ENCODE measurements around the gene PITPNM2. TPM values are rescaled to one million over a fixed set of nuclear protein-coding genes. Genes with fewer than 3 reads are reported as not detected.

Gene PITPNM2
- total RNA-seq, 1 experiment from 2014 or later = 15.2 TPM

DNA sequence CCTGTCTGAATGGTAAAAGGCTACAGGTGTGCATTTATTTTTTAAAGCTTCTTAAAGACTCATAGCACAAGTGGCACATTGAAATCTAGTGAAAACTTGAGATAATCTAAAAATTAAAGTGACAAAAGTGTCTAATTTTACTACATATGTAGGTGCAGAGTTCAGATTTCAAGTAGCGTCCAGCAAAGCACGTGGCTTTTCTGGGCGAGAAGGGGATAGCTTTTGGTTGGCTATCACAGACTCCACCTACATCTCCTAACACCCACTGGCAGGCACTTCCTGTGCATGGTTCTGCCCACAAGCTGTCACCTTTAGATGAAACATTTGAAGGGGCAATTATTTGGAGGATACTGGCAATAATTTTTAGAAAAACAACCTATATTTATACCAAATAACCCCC, 1.9 kb upstream of the PITPNM2 start (continued):
- TF ChIP-seq FOSL1 (IDR thresholded peaks at IDR 0.05; ENCODE audit: low read depth) (no peak), ZFX (IDR thresholded peaks at IDR 0.05) (no peak), TCF7L2 (IDR thresholded peaks at IDR 0.05; ENCODE audit: borderline replicate concordance, extremely low read depth, insufficient read depth, insufficient read length) (no peak), ZNF274 (IDR thresholded peaks at IDR 0.05; ENCODE audit: low read depth, low read length) (no peak)

DNA sequence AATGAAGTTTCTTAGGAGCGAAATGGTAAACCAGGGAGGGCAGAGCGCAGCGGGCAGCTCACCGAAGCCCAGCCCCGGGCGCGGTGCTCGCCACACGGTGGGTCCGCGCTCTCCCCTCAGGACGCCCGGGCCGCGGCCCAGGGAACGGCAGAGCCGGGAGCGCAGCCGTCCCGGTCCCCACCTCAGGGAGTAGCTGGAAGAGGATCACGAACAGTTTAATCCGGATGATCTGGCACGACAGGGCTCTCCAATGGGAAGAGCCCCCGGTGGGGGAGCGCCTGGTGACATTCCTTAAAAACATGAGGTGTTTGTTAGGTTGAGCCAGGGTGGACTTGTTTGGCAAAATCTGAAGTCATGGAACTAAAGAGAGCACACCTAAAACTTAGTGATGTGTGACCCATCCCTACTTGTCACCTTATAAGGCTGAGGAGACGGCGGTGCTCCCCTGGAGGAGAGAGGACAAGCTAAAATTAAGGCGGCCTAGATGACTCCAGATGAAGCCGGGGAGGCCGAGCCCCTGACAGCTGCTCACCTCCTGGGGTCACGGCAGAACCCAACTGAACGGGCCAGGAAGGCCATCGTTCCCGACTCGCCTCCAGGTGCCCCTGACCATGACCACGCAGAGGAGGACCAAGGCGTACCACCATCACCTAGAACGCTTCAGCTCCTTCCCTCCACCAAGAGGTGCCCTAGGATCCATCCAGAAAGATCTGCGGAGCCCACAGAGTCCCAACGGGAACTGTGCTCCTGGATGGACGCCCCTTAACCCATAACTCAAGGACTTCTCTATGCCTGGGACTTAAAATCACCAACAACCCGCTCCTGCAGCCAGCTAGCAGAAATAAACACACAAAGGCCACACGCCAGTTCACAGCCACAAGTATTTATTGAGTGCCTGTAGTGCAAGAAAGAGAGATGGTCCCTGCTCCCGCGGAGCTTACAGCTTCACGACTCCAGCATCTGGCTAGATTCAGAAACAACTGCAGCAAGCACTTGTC, 866 bp upstream of the PITPNM2 start:
- POLR2A ChIA-PET = no interaction called here
- RAD21 ChIA-PET (ENCODE audit: low non-redundant PET in 1 of 2, low total read pairs in 2 of 2, uncharacterized antibody in 2 of 2, unreplicated experiment in 2 of 2) = no interaction called here

More for the DNA sequence above, 866 bp upstream of the PITPNM2 start:
- H3K9me2 ChIP-seq (ENCODE audit: insufficient read depth) = no peaks in the 10 kb centered on the region
- peak overlapping the region; percentile 66; the same call in 1 of the 2 replicates for H3K27ac ChIP-seq (ENCODE audit: low read depth, low read length)
- H4K20me1 ChIP-seq (ENCODE audit: insufficient read depth) = no peaks in the 10 kb centered on the region
- H3K4me3 ChIP-seq (replicated peaks in 1 of 2; ENCODE audit: low read depth in 1 of 2, low read length in 2 of 2) = peak overlapping the region; percentile 37 to 64
- peak; percentile 7 for ATAC-seq
- TF ChIP-seq EZH2 (IDR thresholded peaks at IDR 0.05) = no peak
- no peak for TF ChIP-seq FOSL1 (IDR thresholded peaks at IDR 0.05; ENCODE audit: low read depth)
- TF ChIP-seq YY1 (IDR thresholded peaks at IDR 0.05; ENCODE audit: extremely low read depth, insufficient replicate concordance, low read depth, low read length) = no peak
- no peak for TF ChIP-seq CEBPB (IDR thresholded peaks at IDR 0.05; ENCODE audit: low read depth)
- BruUV-seq (replicated peaks) = no TSS peak
- peaks cover 0 to 6% of the 10 kb centered on the region in 2 experiments; a peak in 1 of 4 replicates for H3K36me3 ChIP-seq (ENCODE audit: control insufficient read depth in 1 of 2, insufficient read depth in 2 of 2, low read length in 2 of 2)
- no peak overlapping the region for H2AFZ ChIP-seq (ENCODE audit: low read depth, low read length, poor library complexity, severe bottlenecking)
- no peak for DNase-seq (ENCODE audit: low read depth, low spot score)
- no peaks in the 10 kb centered on the region for H3K27me3 ChIP-seq (ENCODE audit: insufficient read depth, low read length)
- intact Hi-C loops (cut with micrococcal nuclease) = no loop called here
- peak overlapping the region; percentile 93 for H3K4me2 ChIP-seq (ENCODE audit: low read length)
- CTCF ChIA-PET = no interaction called here
- peaks cover 8 to 25% of the 10 kb centered on the region in 2 experiments; a peak in 3 of 4 replicates for H3K4me1 ChIP-seq (ENCODE audit: control insufficient read depth in 1 of 2, insufficient read depth in 2 of 2, low read length in 2 of 2)
- H3K9me3 ChIP-seq (ENCODE audit: control insufficient read depth in 1 of 2, insufficient read depth in 1 of 2, low read depth in 1 of 2, low read length in 2 of 2) = no peaks in the 10 kb centered on the region
- peaks cover 22% of the 10 kb centered on the region for H3K79me2 ChIP-seq (ENCODE audit: insufficient read depth, low read length)
- peak overlapping the region; percentile 69 for H3K9ac ChIP-seq (ENCODE audit: low read length)

Data from HCT116 (cell line).